C4-2B (cell line): Measurements from ENCODE around the gene PDGFC.

Source experiments
- ZFX ChIP-seq: fragments of 450-650 bp; IDR thresholded peaks from 2 replicates; pipeline ENCODE4 v1.6.1; 2017
- TF ChIP-seq, protein P1 (sequence below): fragments of 450-650 bp; conservative IDR thresholded peaks from 2 replicates; pipeline ENCODE4 v1.5.1; 2017; ENCODE audit warnings: mild to moderate bottlenecking

GRCh38 chr4:156885374-156885773 is 86.2 kb downstream of the PDGFC start:
- TF ChIP-seq ZFX = no peak
- TF ChIP-seq, protein P1, sequence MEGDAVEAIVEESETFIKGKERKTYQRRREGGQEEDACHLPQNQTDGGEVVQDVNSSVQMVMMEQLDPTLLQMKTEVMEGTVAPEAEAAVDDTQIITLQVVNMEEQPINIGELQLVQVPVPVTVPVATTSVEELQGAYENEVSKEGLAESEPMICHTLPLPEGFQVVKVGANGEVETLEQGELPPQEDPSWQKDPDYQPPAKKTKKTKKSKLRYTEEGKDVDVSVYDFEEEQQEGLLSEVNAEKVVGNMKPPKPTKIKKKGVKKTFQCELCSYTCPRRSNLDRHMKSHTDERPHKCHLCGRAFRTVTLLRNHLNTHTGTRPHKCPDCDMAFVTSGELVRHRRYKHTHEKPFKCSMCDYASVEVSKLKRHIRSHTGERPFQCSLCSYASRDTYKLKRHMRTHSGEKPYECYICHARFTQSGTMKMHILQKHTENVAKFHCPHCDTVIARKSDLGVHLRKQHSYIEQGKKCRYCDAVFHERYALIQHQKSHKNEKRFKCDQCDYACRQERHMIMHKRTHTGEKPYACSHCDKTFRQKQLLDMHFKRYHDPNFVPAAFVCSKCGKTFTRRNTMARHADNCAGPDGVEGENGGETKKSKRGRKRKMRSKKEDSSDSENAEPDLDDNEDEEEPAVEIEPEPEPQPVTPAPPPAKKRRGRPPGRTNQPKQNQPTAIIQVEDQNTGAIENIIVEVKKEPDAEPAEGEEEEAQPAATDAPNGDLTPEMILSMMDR = no peak
